SU-DHL-6 (cell line): ENCODE measurements around the gene CIRBP.

ENCODE experiments used
- EZH2phosphoT487 ChIP-seq: fragments of 200-600 bp; sonication (generic), shearing (Covaris generic); conservative IDR thresholded peaks from 2 replicates; pipeline ENCODE4 v1.6.1; 2018; ENCODE audit warnings: mild to moderate bottlenecking, antibody characterized with exemption, low read length, moderate library complexity, mixed read lengths
- TF ChIP-seq, protein P1 (sequence below): fragments of 200-600 bp; sonication (generic); IDR thresholded peaks from one replicate; pipeline ENCODE4 v1.5.1; 2017; ENCODE audit warnings: antibody characterized with exemption, mild to moderate bottlenecking, low read length, moderate library complexity; ENCODE audit not compliant: insufficient read depth, poor library complexity, severe bottlenecking

GRCh38 chr19:1234051-1234954, 34.8 kb upstream of the CIRBP start:
- TF ChIP-seq, protein P1, sequence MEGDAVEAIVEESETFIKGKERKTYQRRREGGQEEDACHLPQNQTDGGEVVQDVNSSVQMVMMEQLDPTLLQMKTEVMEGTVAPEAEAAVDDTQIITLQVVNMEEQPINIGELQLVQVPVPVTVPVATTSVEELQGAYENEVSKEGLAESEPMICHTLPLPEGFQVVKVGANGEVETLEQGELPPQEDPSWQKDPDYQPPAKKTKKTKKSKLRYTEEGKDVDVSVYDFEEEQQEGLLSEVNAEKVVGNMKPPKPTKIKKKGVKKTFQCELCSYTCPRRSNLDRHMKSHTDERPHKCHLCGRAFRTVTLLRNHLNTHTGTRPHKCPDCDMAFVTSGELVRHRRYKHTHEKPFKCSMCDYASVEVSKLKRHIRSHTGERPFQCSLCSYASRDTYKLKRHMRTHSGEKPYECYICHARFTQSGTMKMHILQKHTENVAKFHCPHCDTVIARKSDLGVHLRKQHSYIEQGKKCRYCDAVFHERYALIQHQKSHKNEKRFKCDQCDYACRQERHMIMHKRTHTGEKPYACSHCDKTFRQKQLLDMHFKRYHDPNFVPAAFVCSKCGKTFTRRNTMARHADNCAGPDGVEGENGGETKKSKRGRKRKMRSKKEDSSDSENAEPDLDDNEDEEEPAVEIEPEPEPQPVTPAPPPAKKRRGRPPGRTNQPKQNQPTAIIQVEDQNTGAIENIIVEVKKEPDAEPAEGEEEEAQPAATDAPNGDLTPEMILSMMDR = no peak
- TF ChIP-seq EZH2phosphoT487 = no peak
